Panc1 (cell line): ENCODE measurements around the gene PEX5L.

Experiments
- CTCF ChIP-seq: fragments of 450-650 bp; IDR thresholded peaks from 2 replicates; pipeline ENCODE4 v1.5.1; 2017; ENCODE audit warnings: mild to moderate bottlenecking
- POLR2AphosphoS5 ChIP-seq: IDR thresholded peaks from 2 replicates; pipeline ENCODE4 v1.6.1; 2012; ENCODE audit warnings: mild to moderate bottlenecking, low read depth, low read length, moderate library complexity
- SIN3A ChIP-seq: IDR thresholded peaks from 2 replicates; pipeline ENCODE4 v1.6.1; 2012; ENCODE audit warnings: low read depth, mild to moderate bottlenecking, low read length, moderate library complexity, borderline replicate concordance; ENCODE audit not compliant: insufficient read depth

GRCh38 chr3:179768080-179768479 is 268.7 kb downstream of the PEX5L start:
- TF ChIP-seq CTCF (peak; percentile 79), POLR2AphosphoS5 (no peak), SIN3A (no peak)
